GM21619 (cell line): ENCODE measurements around the gene APOBR.
"Not testable (repeated sequence)": the region's sequence is repeated elsewhere in the genome, so short reads cannot be mapped to it uniquely, and the experiment has no call there.

Source experiments
- ATAC-seq: cut with Tn5 transposase; IDR thresholded peaks from one replicate; pipeline ENCODE4 v1.9.1; 2021; ENCODE audit not compliant: unreplicated experiment

Gene APOBR

DNA sequence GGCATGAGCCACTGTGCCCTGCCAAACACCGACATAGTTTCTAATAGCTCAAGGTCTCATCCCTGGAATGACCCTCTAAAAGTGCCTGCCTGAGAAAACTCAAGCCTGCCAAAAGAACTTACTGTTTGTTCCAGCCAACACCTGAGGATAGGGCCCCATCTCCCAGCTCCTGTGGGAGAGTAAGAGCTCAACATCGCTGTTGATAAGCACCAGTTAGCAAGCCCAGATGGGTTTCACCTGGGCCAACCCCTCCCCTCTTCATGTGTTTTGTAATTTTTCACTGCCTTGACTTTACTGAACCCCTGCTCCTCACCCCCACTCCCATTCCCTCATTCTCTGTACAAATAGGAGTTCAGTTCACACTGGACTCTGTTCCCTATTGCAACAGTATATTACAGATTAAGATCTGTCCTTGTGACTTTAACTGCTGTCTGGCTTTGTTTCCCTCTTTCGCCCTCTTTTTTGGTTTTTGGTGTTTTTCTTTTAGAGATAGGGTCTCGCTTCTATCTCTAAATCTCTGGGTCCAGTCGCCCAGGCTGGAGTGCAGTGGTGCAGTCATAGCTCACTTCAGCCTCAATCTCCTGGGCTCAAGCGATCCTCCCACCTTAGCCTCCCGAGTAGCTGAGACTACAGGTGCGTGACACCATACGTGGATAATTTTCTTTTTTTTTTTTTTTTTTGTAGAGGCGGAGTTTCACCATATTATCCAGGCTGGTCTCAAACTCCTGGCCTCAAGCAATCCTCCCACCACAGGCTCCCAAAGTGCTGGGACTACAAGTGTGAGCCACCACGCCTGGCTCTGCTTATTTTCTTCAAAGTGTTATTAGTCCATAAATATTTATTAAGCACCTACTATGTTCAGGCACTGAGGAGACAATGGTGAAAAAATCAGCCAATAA lies 32.0 kb downstream of the APOBR start:
- ATAC-seq, result no peak

DNA sequence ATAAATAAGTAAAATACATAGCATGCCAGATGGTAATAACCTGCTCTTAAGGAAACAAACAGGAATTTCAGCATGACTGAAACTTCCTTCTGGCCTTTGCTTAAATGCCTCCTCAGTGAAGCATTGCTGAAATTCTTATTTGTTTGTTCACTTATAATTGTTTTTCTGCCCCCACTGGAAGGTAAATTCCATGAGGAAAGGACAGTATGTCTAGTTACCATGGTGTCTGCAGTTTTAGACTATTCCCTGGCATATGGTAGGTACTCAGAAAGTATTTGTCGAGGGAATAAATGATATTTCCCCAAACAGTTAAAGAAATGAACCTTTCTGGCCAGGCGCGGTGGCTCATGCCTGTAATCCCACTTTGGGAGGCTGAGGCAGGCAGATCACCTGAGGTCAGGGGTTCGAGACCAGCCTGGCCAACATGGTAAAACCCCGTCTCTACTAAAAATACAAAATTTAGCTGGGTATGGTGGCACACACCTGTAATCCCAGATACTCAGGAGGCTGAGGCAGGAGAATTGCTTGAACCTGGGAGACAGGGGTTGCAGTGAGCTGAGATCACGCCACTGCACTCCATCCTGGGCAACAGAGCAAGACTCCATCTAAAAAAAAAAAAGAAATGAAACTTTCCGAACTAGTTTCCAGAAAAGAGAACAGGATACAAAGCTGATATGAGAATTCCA lies 32.8 kb downstream of the APOBR start:
- ATAC-seq, result not testable (repeated sequence)

DNA sequence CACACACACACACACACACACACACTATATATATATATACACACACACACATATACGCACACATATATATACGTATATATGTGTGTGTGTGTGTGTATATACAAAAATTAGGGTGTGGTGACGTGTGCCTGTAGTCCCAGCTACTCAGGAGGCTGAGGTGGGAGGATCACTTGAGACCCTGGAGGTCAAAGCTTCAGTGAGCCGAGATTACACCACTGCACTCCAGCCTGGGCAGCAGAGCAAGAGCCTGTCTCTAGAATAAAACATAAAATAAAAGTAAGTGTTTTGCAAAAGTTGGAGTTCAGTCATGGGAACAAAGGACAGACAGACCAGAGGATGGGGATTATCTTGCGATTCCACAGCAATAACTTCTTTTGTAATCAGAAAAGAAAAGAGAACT lies 33.5 kb downstream of the APOBR start:
- ATAC-seq, result no peak

DNA sequence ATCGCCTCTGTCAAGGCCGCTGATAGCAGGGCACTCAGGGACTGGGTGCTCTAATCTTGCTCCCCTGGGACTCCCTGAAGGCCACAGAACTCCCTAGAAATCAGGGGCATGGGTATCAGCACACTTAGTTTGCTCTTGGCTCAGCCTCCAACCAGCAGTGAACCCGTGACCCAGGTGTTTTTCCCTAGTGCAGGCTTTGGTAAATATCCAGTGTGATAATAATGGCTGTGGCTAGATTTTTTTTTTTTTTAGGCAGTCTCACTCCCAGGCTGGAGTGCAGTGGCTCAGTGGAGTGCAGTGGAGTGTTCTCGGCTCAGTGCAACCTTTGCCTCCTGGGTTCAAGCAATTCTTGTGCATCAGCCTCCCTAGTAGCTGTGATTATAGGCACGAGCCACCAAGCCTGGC lies 34.0 kb downstream of the APOBR start:
- no peak for ATAC-seq

- no peak for ATAC-seq
These were observed 34.7 kb downstream of the APOBR start for GRCh38 chr16:28529124-28529523.

DNA sequence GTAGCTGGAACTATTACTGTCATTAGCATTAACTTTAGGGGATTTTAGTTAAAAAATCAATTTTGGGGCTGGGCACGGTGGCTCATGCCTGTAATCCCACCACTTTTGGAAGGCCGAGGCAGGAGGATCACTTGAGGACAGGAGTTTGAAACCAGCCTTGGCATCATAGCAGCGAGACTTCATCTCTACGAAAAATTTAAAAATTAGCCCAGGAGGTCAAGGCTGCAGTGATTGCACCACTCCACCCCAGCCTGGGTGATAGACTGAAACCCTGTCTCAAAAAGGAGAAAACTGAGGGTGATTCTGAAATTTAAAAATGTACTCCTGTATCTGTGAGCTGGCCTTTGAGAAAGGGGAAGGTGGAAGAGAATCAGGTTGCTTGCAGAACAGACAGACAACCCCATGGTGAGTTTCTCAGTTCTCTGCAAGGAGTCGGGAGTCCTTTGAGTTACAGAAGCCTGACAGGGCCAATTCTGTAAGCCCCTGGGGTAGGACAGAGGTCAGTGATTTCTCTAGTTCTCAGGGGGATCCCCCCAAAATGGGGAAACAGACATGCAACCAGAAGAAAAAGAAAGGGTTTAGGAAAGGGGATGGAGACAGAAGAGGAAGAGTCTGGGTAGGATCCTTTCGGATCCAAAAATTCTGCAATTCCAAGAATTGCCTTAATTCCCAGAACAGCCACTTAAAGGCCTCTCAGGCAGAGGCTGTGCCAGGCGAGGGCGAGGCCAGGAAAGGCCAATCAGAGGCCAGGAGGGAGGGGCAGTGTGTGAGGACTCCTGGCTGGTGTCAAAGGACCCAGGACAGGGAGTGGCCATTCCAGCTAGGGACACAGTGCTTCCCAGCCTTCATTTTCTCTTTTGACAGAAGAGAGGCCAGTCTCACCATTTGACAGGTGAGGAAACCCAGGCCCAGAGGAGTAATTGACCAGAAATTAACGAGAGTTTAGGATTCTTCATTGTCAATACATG lies 37.6 kb downstream of the APOBR start:
- no peak for ATAC-seq

DNA sequence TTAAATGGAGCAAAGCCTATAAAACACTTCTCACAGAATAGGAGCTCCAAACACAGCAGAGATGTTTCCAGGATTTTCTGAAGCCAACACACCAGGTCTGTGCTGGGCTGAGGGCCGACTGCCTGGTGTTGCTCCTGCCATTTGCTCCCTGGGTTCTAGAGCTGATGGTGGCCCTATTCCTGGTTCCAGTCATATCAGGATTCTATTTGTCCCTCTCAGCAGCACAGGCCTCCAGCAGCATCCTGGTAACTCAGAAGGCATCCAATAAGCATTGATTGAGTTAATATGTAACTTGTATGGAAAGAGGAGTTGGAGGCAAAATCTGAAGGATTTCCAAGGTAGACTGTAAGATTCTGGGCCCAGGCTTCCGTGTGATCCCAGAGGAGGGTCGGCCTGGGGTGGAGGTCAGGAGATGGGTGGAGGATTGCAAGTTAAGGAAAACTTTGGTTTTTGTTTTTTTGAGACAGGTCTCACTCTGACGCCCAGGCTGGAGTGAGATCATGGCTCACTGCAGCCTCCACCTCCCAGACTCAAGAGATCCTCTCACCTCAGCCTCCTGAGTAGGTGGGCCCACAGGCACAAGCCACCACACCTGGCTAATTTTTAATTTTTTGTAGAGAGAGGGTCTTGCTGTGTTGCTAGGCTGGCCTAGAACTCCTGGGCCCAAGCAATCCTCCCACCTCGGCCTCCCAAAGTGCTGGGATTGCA lies 38.7 kb downstream of the APOBR start:
- no peak for ATAC-seq

DNA sequence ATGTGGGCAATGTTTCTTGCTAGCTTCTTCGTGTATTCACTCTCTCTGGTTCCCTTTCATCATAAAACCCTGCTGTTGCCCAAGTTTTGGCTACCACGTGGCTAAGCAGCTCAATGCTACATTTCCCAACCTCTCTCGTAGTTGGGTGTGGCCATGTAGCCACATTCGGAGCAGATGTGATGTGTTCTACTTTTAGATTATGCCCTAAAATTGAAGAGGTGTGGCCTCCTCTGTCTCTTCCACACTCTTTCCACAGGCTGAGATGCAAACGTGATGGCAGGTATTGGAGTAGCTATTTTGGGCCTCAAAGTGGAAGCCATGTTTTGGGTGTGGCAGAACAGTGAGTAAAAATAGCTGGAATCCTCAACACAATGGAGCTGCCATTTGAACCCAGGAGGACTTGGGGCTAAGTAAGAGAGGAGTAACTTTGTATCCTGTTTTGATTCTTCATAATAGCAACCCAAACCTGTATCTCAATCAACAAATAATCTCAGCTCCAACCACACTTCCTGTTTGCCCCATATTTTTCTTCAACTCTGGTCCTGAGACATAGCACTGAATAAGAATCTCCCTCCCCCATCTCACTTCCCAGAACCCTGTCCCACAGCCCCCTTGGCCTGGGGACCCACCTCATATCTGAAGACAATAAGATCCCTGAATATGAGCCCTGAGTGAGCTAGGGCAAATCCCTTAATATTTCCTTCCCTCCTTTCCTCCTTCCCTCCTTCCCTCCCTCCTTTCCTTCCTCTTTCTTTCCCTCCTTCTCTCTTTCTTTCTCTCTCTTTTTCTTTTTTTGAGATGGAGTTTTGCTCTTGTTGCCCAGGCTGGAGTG lies 40.3 kb downstream of the APOBR start:
- ATAC-seq, result no peak

DNA sequence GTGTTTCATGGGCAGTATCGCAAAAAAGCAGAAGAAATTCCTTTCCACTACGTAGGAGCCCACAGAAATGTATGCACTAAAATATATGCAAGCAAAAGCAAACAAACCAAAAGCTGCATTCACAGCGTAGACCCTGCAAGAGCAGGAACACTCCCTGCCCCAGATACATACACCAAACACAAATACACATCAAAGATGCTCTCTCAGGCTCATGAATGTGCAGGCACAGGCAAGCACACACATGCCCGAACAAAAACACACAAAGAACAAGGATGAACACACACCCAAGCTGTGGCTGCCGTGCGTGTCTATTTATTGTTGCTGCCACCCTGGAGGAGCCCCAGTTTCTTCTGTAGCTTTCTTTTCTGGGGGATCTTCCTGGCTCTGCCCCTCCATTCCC lies 42.6 kb downstream of the APOBR start:
- ATAC-seq, result no peak

DNA sequence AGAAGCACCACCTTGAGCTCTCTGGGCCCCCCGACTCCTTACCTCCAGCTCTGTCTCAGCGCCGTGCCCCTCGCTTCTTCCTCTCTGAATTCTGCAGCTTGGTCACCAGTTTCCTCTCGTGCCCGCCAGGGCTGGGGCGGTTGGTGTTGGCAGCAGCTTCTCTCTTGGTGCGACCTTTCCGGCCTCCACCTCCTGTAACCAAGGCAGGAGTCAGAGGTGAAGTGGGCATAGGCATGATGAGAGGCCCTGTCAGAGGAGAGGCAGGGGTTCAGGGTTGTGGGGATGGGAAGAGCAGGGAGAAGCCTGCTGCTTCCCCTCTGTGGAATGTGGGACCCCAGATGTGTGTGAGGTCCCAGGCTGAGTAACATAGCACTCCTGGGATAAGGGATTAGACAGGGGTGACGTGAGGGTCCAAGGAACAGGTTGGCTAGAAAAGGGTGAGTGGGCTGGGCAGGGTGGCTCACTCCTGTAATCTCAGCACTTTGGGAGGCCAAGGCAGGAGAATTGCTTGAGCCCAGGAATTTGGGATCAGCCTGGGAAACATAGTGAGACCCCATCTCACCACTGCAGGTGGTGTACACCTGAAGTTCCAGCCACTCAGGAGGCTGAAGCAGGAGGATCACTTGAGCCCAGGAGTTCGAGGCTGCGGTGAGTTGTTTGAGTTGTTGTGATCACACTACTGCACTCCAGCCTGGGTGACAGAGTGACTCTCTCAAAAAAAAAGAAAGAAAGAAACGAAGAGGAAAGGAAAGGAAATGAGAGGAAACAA lies 43.7 kb downstream of the APOBR start:
- no peak for ATAC-seq

- ATAC-seq, result no peak
These were observed 44.5 kb downstream of the APOBR start, which contains the start of gene NUPR1 for GRCh38 chr16:28538733-28539596. NUPR1 (minus strand) TSS chr16:28538974; CDS start chr16:28538907, 67 bp downstream.

GRCh38 chr16:28540346-28540745 lies 45.9 kb downstream of the APOBR start:
- no peak for ATAC-seq

GRCh38 chr16:28542646-28543045 lies 48.2 kb downstream of the APOBR start:
- no peak for ATAC-seq

DNA sequence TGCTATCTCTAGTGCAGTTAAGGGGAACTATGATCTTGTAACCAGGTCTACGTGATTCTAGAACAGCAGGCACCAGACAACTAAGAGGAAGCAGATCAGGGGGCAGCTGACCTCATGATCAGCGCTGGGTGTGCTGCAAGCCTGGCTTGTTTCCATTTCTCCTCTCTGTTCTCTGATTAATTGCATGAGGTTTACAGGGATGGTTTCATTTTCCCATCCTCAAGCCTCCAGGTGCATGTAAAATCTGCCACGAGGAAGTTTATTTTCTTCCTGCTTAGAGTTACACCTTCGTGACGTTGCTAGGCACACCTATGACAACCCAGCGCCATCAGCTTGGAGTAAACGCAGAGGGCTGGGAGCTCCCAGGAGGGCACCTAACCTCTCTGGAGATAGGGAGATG lies 48.6 kb downstream of the APOBR start:
- no peak for ATAC-seq

GRCh38 chr16:28544998-28545397 lies 50.6 kb downstream of the APOBR start:
- no peak for ATAC-seq

- not testable (repeated sequence) for ATAC-seq
These were observed 51.5 kb downstream of the APOBR start for GRCh38 chr16:28545964-28546363.

DNA sequence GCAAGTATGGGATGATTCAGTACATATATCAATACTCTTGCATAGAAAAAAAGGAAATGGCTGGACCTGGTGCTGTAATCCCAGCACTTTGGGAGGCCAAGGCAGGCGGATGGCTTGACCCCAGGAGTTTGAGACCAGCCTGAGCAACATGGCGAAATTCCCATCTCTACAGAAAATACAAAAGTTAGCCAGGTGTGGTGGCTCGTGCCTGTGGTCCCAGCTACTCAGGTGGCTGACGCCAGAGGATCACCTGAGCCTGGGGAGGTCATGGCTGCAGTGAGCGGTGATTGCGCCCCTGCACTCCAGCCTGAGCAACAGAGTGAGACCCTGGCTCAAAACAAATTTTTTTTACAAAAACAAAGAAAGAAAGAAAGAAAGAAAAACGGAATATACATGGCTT lies 52.2 kb downstream of the APOBR start:
- ATAC-seq, result no peak

- no peak for ATAC-seq
These were observed 53.9 kb downstream of the APOBR start for GRCh38 chr16:28548306-28548802.
